HepG2 (cell line): Measurements from ENCODE around the gene PDZRN4. TPM values are rescaled to one million over a fixed set of nuclear protein-coding genes. Genes with fewer than 3 reads are reported as not detected.

ENCODE experiments used
- ATAC-seq: fragments of 200-7000 bp; cut with Tn5 transposase; 3 replicates; pipeline ENCODE4 v1.9.1; 2020; ENCODE audit warnings: mild to moderate bottlenecking, moderate library complexity
- BruUV-seq: library from RNA; stranded (reverse); fragments of 400-500 nt; replicated peaks from 2 replicates; lab custom pipeline; 2021; lab: Mats Ljungman, UMichigan
- CTCF ChIA-PET: fragments of 300-600 bp; formaldehyde crosslinking; extraction: SDS; loops from one replicate; lab custom pipeline; 2021; ENCODE audit warnings: low total read pairs, inconsistent platforms, low intra/inter-chr PET ratio; lab: Yijun Ruan, JAX
- POLR2A ChIA-PET: fragments of 350-600 bp; sonication (Branson Sonifier 250); formaldehyde crosslinking; loops from one replicate; lab custom pipeline; 2020; ENCODE audit warnings: antibody characterized with exemption, inconsistent platforms; lab: Yijun Ruan, JAX
- DNase-seq: peaks from one replicate; pipeline ENCODE4 v3.0.0-alpha.2; 2015; ENCODE audit warnings: low spot score
- FAIRE-seq: peaks from 3 replicates; lab custom pipeline; 2011; peaks lifted over from hg19 to GRCh38; lab: Jason Lieb, UNC
- H2AFZ ChIP-seq: one replicate; pipeline ENCODE4 v1.6.1; 2011; ENCODE audit warnings: low read length, inconsistent platforms
- H3K27ac ChIP-seq: fragments of 300-600 bp; 3 replicates; pipeline ENCODE4 v1.8.0; 2011; ENCODE audit warnings: mixed run types, mild to moderate bottlenecking, mixed read lengths, low read length, inconsistent platforms; ENCODE audit not compliant: insufficient read depth; ENCODE audit errors: extremely low read length
- H3K27me3 ChIP-seq, 2 experiments: fragments of 200-600 bp in 1 of 2; 2 replicates in 1 of 2; 3 replicates in 1 of 2; pipeline versions ENCODE4 v1.6.0 to v1.8.0; 2011; ENCODE audit warnings: low read length in 2 of 2, mild to moderate bottlenecking in 2 of 2, moderate library complexity in 2 of 2, inconsistent platforms in 1 of 2; ENCODE audit not compliant: insufficient read depth in 2 of 2, control insufficient read depth in 1 of 2
- H3K36me3 ChIP-seq, 2 experiments: fragments of 200-600 bp in 1 of 2; replicated peaks in 1 of 2; 2 replicates in 1 of 2; 3 replicates in 1 of 2; pipeline versions ENCODE4 v1.5.1 to v1.8.0; 2011; ENCODE audit warnings: low read length in 2 of 2, inconsistent platforms in 1 of 2; ENCODE audit not compliant: insufficient read depth in 2 of 2, control insufficient read depth in 1 of 2
- H3K4me1 ChIP-seq: 2 replicates; pipeline ENCODE4 v1.5.1; 2012; ENCODE audit warnings: low read length, inconsistent platforms; ENCODE audit not compliant: insufficient read depth
- H3K4me2 ChIP-seq: 2 replicates; pipeline ENCODE4 v1.6.0; 2011; ENCODE audit warnings: low read depth, low read length, inconsistent platforms
- H3K4me3 ChIP-seq, 3 experiments: fragments of 200-600 bp in 1 of 3; sonication (generic), shearing (Covaris generic) in 1 of 3; replicated peaks in 1 of 3; 2 replicates each; pipeline ENCODE4 v1.5.1; 2011 to 2016; ENCODE audit warnings: low read length in 3 of 3, inconsistent platforms in 2 of 3, low read depth in 2 of 3, mild to moderate bottlenecking in 2 of 3, control low read depth in 1 of 3, mixed read lengths in 1 of 3; ENCODE audit not compliant: insufficient read depth in 1 of 3
- H3K79me2 ChIP-seq: one replicate; pipeline ENCODE4 v1.6.1; 2011; ENCODE audit warnings: low read length, inconsistent platforms; ENCODE audit not compliant: insufficient read depth
- H3K9ac ChIP-seq: 2 replicates; pipeline ENCODE4 v1.6.0; 2011; ENCODE audit warnings: mild to moderate bottlenecking, low read depth, low read length, inconsistent platforms; ENCODE audit not compliant: insufficient read depth
- H3K9me3 ChIP-seq: 2 replicates; pipeline ENCODE4 v1.5.1; 2012; ENCODE audit warnings: mild to moderate bottlenecking, low read length
- H4K20me1 ChIP-seq: 2 replicates; pipeline ENCODE4 v1.6.0; 2011; ENCODE audit warnings: inconsistent platforms, mild to moderate bottlenecking, low read length, moderate library complexity; ENCODE audit not compliant: insufficient read depth
- ATRX ChIP-seq: sonication (generic); formaldehyde crosslinking; IDR thresholded peaks from 2 replicates; pipeline ENCODE4 v1.4.0; 2020; ENCODE audit warnings: missing genetic modification reagents, borderline replicate concordance
- ETV6 ChIP-seq: sonication (generic); formaldehyde crosslinking; conservative IDR thresholded peaks from 2 replicates; pipeline ENCODE4 v1.4.0; 2020; ENCODE audit warnings: missing genetic modification reagents
- MAFF ChIP-seq: IDR thresholded peaks from 2 replicates; pipeline ENCODE4 v1.6.1; 2011; ENCODE audit warnings: low read depth, low read length, improper control_type of control experiment
- MAFK ChIP-seq, 2 experiments: IDR thresholded peaks in 1 of 2; conservative IDR thresholded peaks in 1 of 2; 2 replicates each; pipeline ENCODE4 v1.6.1; 2011; ENCODE audit warnings: improper control_type of control experiment in 2 of 2, low read length in 2 of 2
- RAD21 ChIP-seq: fragments of 450-650 bp; formaldehyde crosslinking; IDR thresholded peaks from 2 replicates; pipeline ENCODE4 v1.5.0; 2020; ENCODE audit warnings: mild to moderate bottlenecking
- SMC3 ChIP-seq: IDR thresholded peaks from 2 replicates; pipeline ENCODE4 v1.6.1; 2011; ENCODE audit warnings: low read length, improper control_type of control experiment
- STAG1 ChIP-seq: sonication (generic); formaldehyde crosslinking; IDR thresholded peaks from 2 replicates; pipeline ENCODE4 v1.4.0; 2020; ENCODE audit warnings: missing genetic modification reagents
- TEAD3 ChIP-seq: optimal IDR thresholded peaks from 2 replicates; pipeline ENCODE3; 2016; ENCODE audit warnings: borderline replicate concordance
- ZFAT ChIP-seq: sonication (generic); formaldehyde crosslinking; conservative IDR thresholded peaks from 2 replicates; pipeline ENCODE4 v1.8.1; 2023; ENCODE audit warnings: missing genetic modification reagents, inconsistent platforms
- ZNF766 ChIP-seq: sonication (generic); formaldehyde crosslinking; IDR thresholded peaks from 2 replicates; pipeline ENCODE4 v1.5.0; 2020; ENCODE audit warnings: missing genetic modification reagents, borderline replicate concordance
- WGBS: methylation state at CpG from one replicate; pipeline ENCODE4 v1.1.6; 2017; ENCODE audit warnings: low lambda C conversion rate; 5-methylcytosine and 5-hydroxymethylcytosine counted together
- in situ Hi-C: cut with HindIII; loops from 2 replicates; pipeline ENCODE4 v1.10.0; 2017; ENCODE audit warnings: low pct_unique_long_range_greater_than_20kb; ENCODE audit not compliant: extremely low pct_ligation_motif_present
- intact Hi-C: fragments of 100-400 bp; cut with micrococcal nuclease; formaldehyde crosslinking; loops from one replicate; pipeline ENCODE4 v1.10.0; 2022; ENCODE audit not compliant: unreplicated experiment
- polyA plus RNA-seq, 8 experiments: library from polyadenylated mRNA; depleted of rRNA in 3 of 8; stranded (reverse) in 7 of 8; unstranded in 1 of 8; fragments of >200 nt; fragmentation: Illumina TruSeq in 4 of 8; extraction: Trizol in 4 of 8; gene quantifications; 2 replicates each; pipeline versions ENCODE4 v1.2.1 to v1.2.3, GENCODE V29; 2011 to 2016; ENCODE audit warnings: low read depth in 4 of 8, missing spikeins in 1 of 8, mixed read lengths in 1 of 8; ENCODE audit not compliant: insufficient read depth in 1 of 8
- total RNA-seq, 5 experiments: library from RNA; depleted of rRNA; stranded (reverse); fragments of >200 nt; fragmentation: Illumina TruSeq; extraction: Trizol; gene quantifications; 2 replicates each; pipeline ENCODE4 v1.2.3, GENCODE V29; 2016; ENCODE audit warnings: low read depth in 1 of 5
- TF ChIP-seq, protein P1 (sequence below): sonication (generic); formaldehyde crosslinking; IDR thresholded peaks from 2 replicates; pipeline ENCODE4 v1.5.0; 2020; ENCODE audit warnings: mild to moderate bottlenecking, missing genetic modification reagents, moderate library complexity
- TF ChIP-seq, protein P2 (sequence below): sonication (generic); formaldehyde crosslinking; IDR thresholded peaks from one replicate; pipeline ENCODE4 v1.5.1; 2020; ENCODE audit warnings: mild to moderate bottlenecking, missing genetic modification reagents; ENCODE audit errors: not compliant biosample characterization

Gene PDZRN4
- total and polyA plus RNA-seq, 2 of the 13 experiments (the other 11 are each of a cell fraction or from before 2014, with no cell fraction given), result not detected

DNA sequence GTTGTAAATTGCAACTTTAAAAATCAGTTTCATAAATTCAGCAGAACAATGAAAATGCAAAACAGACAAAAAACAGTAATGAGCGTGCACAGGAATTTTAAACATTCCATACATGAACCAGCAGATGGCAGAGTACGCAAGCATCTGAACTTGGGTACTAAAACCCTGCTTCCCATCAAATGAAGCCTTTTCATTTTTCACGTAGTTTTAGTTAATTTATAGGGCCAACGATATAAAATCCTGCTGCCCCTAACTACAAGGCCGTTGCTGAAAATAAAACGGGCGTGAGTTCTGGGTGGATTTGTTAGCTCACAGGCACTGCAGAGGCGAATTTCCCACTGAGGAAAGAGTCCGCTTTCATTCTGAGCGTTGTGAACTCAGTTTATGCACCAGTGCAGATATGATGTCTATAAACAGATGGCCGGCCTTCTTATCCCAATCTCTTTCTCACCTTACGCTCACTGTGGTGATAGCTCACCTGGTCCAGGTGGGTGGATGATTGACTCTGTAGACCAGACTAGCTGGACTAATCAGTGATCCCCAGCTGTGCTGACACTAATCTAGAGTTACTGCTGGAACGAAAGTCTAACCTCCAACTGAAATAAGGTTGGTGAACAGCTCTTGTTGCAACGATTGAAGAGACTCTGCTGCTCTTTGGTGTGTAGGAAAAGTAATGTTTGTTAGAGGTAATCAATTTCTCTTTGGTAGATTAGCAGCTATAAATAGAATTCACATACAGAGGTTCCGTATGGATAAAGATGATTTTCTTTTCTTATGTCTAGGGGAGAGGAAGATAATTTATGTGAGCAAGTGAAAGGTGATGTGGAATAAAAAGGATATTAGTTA is 89.2 kb downstream of the PDZRN4 start:
- Histone ChIP-seq H3K4me1 (no peaks in the 10 kb centered on the region), H2AFZ (no peak overlapping the region), H4K20me1 (no peaks in the 10 kb centered on the region), H3K9me3 (no peaks in the 10 kb centered on the region), H3K79me2 (no peaks in the 10 kb centered on the region), H3K9ac (no peak overlapping the region), H3K36me3 (no peaks in the 10 kb centered on the region), H3K27ac (no peak overlapping the region), H3K4me2 (no peak overlapping the region), H3K4me3 (no peak overlapping the region), H3K27me3 (no peaks in the 10 kb centered on the region)
- CTCF ChIA-PET, result interaction anchor here (1.6 to 2.2 kb wide), 2 partner anchors 386 to 747 kb away, joined by 8 to 22 read pairs; no protein-coding TSS in a partner anchor
- in situ Hi-C loops, result loop anchor here (5.0 kb wide), 1 partner anchor 745 kb away; no protein-coding TSS in a partner anchor
- DNase-seq (peak; percentile 26), FAIRE-seq (peak; percentile 79), ATAC-seq (peak; percentile 54; the same call in 2 of the 3 replicates)
- no TSS peak for BruUV-seq
- POLR2A ChIA-PET, result no interaction called here
- TF ChIP-seq MAFF (peak; percentile 35; the same call in 1 of the 2 replicates), MAFK (conservative IDR thresholded peaks at IDR 0.05 in 1 of 2, IDR thresholded peaks at IDR 0.05 in 1 of 2; ENCODE audit: low read length in 2 of 2) (peak; percentile 50 to 52; a peak in 3 of 4 replicates), ATRX (CRISPR knock-in tag) (no peak), SMC3 (peak; percentile 75), ZNF766 (no peak), ZFAT (CRISPR knock-in tag) (no peak), TEAD3 (CRISPR knock-in tag) (peak; percentile 45), RAD21 (CRISPR knock-in tag) (peak; percentile 54; the same call in 1 of the 2 replicates), STAG1 (CRISPR knock-in tag) (peak; percentile 82), ETV6 (CRISPR knock-in tag) (no peak)
- TF ChIP-seq, protein P1, sequence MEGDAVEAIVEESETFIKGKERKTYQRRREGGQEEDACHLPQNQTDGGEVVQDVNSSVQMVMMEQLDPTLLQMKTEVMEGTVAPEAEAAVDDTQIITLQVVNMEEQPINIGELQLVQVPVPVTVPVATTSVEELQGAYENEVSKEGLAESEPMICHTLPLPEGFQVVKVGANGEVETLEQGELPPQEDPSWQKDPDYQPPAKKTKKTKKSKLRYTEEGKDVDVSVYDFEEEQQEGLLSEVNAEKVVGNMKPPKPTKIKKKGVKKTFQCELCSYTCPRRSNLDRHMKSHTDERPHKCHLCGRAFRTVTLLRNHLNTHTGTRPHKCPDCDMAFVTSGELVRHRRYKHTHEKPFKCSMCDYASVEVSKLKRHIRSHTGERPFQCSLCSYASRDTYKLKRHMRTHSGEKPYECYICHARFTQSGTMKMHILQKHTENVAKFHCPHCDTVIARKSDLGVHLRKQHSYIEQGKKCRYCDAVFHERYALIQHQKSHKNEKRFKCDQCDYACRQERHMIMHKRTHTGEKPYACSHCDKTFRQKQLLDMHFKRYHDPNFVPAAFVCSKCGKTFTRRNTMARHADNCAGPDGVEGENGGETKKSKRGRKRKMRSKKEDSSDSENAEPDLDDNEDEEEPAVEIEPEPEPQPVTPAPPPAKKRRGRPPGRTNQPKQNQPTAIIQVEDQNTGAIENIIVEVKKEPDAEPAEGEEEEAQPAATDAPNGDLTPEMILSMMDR (CRISPR knock-in tag), result peak; percentile 75
- TF ChIP-seq, protein P2, sequence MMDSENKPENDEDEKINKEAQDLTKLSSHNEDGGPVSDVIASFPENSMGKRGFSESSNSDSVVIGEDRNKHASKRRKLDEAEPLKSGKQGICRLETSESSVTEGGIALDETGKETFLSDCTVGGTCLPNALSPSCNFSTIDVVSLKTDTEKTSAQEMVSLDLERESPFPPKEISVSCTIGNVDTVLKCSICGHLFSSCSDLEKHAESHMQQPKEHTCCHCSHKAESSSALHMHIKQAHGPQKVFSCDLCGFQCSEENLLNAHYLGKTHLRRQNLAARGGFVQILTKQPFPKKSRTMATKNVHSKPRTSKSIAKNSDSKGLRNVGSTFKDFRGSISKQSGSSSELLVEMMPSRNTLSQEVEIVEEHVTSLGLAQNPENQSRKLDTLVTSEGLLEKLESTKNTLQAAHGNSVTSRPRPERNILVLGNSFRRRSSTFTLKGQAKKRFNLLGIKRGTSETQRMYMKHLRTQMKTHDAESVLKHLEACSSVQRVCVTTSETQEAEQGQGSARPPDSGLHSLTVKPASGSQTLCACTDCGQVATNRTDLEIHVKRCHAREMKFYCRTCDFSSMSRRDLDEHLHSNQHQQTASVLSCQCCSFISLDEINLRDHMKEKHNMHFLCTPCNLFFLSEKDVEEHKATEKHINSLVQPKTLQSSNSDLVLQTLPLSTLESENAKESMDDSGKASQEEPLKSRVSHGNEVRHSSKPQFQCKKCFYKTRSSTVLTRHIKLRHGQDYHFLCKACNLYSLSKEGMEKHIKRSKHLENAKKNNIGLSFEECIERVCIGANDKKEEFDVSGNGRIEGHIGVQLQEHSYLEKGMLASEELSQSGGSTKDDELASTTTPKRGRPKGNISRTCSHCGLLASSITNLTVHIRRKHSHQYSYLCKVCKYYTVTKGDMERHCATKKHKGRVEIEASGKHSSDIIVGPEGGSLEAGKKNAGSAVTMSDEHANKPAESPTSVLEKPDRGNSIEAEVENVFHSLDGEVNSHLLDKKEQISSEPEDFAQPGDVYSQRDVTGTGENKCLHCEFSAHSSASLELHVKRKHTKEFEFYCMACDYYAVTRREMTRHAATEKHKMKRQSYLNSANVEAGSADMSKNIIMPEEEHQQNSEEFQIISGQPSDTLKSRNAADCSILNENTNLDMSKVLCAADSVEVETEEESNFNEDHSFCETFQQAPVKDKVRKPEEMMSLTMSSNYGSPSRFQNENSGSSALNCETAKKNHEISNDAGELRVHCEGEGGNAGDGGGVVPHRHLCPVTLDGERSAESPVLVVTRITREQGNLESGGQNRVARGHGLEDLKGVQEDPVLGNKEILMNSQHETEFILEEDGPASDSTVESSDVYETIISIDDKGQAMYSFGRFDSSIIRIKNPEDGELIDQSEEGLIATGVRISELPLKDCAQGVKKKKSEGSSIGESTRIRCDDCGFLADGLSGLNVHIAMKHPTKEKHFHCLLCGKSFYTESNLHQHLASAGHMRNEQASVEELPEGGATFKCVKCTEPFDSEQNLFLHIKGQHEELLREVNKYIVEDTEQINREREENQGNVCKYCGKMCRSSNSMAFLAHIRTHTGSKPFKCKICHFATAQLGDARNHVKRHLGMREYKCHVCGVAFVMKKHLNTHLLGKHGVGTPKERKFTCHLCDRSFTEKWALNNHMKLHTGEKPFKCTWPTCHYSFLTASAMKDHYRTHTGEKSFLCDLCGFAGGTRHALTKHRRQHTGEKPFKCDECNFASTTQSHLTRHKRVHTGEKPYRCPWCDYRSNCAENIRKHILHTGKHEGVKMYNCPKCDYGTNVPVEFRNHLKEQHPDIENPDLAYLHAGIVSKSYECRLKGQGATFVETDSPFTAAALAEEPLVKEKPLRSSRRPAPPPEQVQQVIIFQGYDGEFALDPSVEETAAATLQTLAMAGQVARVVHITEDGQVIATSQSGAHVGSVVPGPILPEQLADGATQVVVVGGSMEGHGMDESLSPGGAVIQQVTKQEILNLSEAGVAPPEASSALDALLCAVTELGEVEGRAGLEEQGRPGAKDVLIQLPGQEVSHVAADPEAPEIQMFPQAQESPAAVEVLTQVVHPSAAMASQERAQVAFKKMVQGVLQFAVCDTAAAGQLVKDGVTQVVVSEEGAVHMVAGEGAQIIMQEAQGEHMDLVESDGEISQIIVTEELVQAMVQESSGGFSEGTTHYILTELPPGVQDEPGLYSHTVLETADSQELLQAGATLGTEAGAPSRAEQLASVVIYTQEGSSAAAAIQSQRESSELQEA, result no peak
- intact Hi-C loops, result loop anchor here (1.0 to 5.0 kb wide), 4 partner anchors 331 to 1095 kb away; no protein-coding TSS in a partner anchor
- WGBS, result 15% methylated on average over 15 of the region's 15 CpGs
